ENCODE measurements around the gene HDAC4. TPM values are rescaled to one million over a fixed set of nuclear protein-coding genes. Genes with fewer than 3 reads are reported as not detected.

The HDAC4 gene
- total and polyA plus RNA-seq, 2 of the 4 experiments (the other 2 are of a cell fraction): 4.1 to 7.2 TPM

- in situ Hi-C loops (cut with MboI; ENCODE audit: low sequenced_read_pairs) (no loop called here), intact Hi-C loops (cut with micrococcal nuclease) (no loop called here), dilution Hi-C loops (cut with HindIII; ENCODE audit: low sequenced_read_pairs, unreplicated experiment) (no loop called here)
- WGBS, 2 experiments (ENCODE audit: extremely low coverage in 2 of 2, insufficient read length in 1 of 2): 30% methylated on average over 13 of the region's 19 CpGs; no CpG with 5 or more reads in 1 of the 2 experiments
- no peak overlapping the region for H2AK5ac ChIP-seq (ENCODE audit: low read depth, low read length)
- H4K91ac ChIP-seq (ENCODE audit: insufficient read depth, low read depth, low read length): no peak overlapping the region
- no peak overlapping the region for H3K4me3 ChIP-seq (ENCODE audit: insufficient read depth, low read depth, low read length)
- POLR2A ChIA-PET (ENCODE audit: unreplicated experiment): interaction anchor here (0.5 kb wide), 1 partner anchor 84 kb away, joined by 3 read pairs; no protein-coding TSS in a partner anchor
- H3K9ac ChIP-seq (ENCODE audit: low read depth, low read length): no peak overlapping the region
- H4K5ac ChIP-seq (ENCODE audit: low read depth, low read length): no peak overlapping the region
- CTCF ChIA-PET: no interaction called here
- peaks cover 25% of the 10 kb centered on the region for H3K27me3 ChIP-seq (ENCODE audit: control insufficient read depth, insufficient read depth, low read length)
- ATAC-seq (ENCODE audit: low read depth) (no peak), DNase-seq (no peak)
- no peak overlapping the region for H3K18ac ChIP-seq (ENCODE audit: low read depth, low read length)
- H3K9me1 ChIP-seq (ENCODE audit: insufficient read depth, low read length): no peaks in the 10 kb centered on the region
- H3K4ac ChIP-seq (ENCODE audit: low read depth, low read length): no peak overlapping the region
- H3K4me1 ChIP-seq (ENCODE audit: control insufficient read depth, insufficient read depth, low read length): no peaks in the 10 kb centered on the region; the same call in 1 of the 2 replicates
- H2AK9ac ChIP-seq (replicated peaks; ENCODE audit: low read depth, low read length, poor library complexity): no peak overlapping the region
- no peaks in the 10 kb centered on the region for H4K20me1 ChIP-seq (ENCODE audit: insufficient read depth, low read length)
- H3K23ac ChIP-seq (ENCODE audit: low read depth, low read length): no peak overlapping the region
- H3K4me2 ChIP-seq (ENCODE audit: low read depth, low read length): no peak overlapping the region
- H2BK15ac ChIP-seq (ENCODE audit: low read depth, low read length): no peak overlapping the region
- H3K56ac ChIP-seq (ENCODE audit: extremely low read depth, insufficient read depth, low read length): no peak overlapping the region
- no peaks in the 10 kb centered on the region for H3K36me3 ChIP-seq (ENCODE audit: control insufficient read depth, insufficient read depth, low read length)
- no peak overlapping the region for H2BK20ac ChIP-seq (ENCODE audit: low read depth, low read length)
- no peaks in the 10 kb centered on the region for H3K79me1 ChIP-seq (ENCODE audit: low read depth in 1 of 2, low read length in 2 of 2)
- no peak overlapping the region for H2BK120ac ChIP-seq (ENCODE audit: low read depth, low read length)
- H3K27ac ChIP-seq (ENCODE audit: insufficient read depth, low read length): no peak overlapping the region
- H3K9me3 ChIP-seq (ENCODE audit: control insufficient read depth, insufficient read depth, low read length): peaks cover 2% of the 10 kb centered on the region; the same call in 1 of the 2 replicates
- H3K14ac ChIP-seq (replicated peaks; ENCODE audit: low read depth, low read length): no peak overlapping the region
- no peak for TF ChIP-seq MAFK (IDR thresholded peaks at IDR 0.05; ENCODE audit: low read depth, low read length)
- no peak for TF ChIP-seq CEBPB (IDR thresholded peaks at IDR 0.05; ENCODE audit: low read depth, low read length)
- no peak for TF ChIP-seq MAZ (IDR thresholded peaks at IDR 0.05; ENCODE audit: borderline replicate concordance, low read depth, low read length)
- TF ChIP-seq RAD21 (IDR thresholded peaks at IDR 0.05; ENCODE audit: low read length): no peak
- TF ChIP-seq, protein P1, sequence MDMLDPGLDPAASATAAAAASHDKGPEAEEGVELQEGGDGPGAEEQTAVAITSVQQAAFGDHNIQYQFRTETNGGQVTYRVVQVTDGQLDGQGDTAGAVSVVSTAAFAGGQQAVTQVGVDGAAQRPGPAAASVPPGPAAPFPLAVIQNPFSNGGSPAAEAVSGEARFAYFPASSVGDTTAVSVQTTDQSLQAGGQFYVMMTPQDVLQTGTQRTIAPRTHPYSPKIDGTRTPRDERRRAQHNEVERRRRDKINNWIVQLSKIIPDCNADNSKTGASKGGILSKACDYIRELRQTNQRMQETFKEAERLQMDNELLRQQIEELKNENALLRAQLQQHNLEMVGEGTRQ (IDR thresholded peaks at IDR 0.05; ENCODE audit: low read depth, low read length): no peak
- no TSS peak for BruUV-seq (replicated peaks)
- H4K8ac ChIP-seq (ENCODE audit: low read depth in 2 of 2, low read length in 2 of 2): no peak overlapping the region
- peak overlapping the region; percentile 61 for H2AFZ ChIP-seq (replicated peaks; ENCODE audit: low read length, poor library complexity)
- no peak overlapping the region for H2BK5ac ChIP-seq (ENCODE audit: low read depth, low read length, poor library complexity, severe bottlenecking)
Observed at GRCh38 chr2:239441261-239442078, 40.6 kb upstream of the HDAC4 start.

Data from IMR-90 (cell line).